Left renal pelvis (tissue), 4 donors: Measurements from ENCODE around the gene CRYL1. TPM values are rescaled to one million over a fixed set of nuclear protein-coding genes. Genes with fewer than 3 reads are reported as not detected.

ENCODE experiments used
- DNase-seq, 4 donors: peaks; one replicate each; pipeline ENCODE4 v3.0.0-alpha.2; 2013; ENCODE audit warnings: low read depth in 4 of 4, low spot score in 3 of 4
- polyA plus RNA-seq, 4 donors: library from polyadenylated mRNA; unstranded; fragments of 120-200 nt; gene quantifications; one replicate each; pipeline ENCODE4 v1.2.1, GENCODE V29; 2013; ENCODE audit not compliant: insufficient read length in 4 of 4

The CRYL1 gene
- polyA plus RNA-seq, 4 donors, result 31.8 to 138 (median 121) TPM

DNA sequence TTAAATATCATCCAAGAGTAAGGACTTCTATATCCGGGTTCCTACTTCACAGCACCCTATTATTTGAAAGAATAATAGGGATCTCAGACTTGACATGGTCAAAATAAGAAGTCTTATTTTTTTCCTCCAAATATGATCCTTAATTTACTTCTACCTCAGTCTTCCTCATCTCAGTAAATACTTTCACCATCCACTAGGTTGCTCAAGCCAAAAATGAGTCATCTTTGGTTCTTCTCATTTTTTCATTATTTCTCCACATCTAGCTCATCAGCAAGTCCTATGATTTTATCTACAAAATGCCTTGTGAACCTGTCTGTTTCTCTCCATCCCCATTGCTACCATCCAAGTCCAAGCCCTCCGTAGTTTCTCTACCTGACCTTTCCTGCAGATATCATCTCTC, 171.7 kb downstream of the CRYL1 start:
- DNase-seq, result no peak

Other genes starting within 250 kb of the CRYL1 start
- 10 to 100 TPM; 22.7 to 43.9 (median 38.8) TPM for gene IFT88, start 41.3 kb upstream of the CRYL1 start, polyA plus RNA-seq
- gene IL17D, start 177.8 kb upstream of the CRYL1 start, polyA plus RNA-seq, result 10 to 100 TPM in 2 of 4 donors, 1 to 10 TPM in 2; 8.9 to 19.4 (median 10.7) TPM
- 10 to 100 TPM; 13.2 to 19.6 (median 16.4) TPM for gene EEF1AKMT1, start 248.1 kb upstream of the CRYL1 start, polyA plus RNA-seq